GM23338 (cell line): ENCODE measurements around the gene DLST. TPM values are rescaled to one million over a fixed set of nuclear protein-coding genes. Genes with fewer than 3 reads are reported as not detected.

Experiments
- ATAC-seq: fragments of 200-7000 bp; cut with Tn5 transposase; 3 replicates; pipeline ENCODE4 v1.9.1; 2020
- DNase-seq: peaks from one replicate; pipeline ENCODE4 v3.0.0-alpha.2; 2015; ENCODE audit warnings: low spot score
- H2AFZ ChIP-seq: fragments of 200-600 bp; sonication (generic); 2 replicates; pipeline ENCODE4 v1.8.0; 2016; ENCODE audit warnings: antibody characterized with exemption, mild to moderate bottlenecking, moderate library complexity
- H3F3A ChIP-seq: fragments of 200-600 bp; sonication (generic); replicated peaks from 2 replicates; pipeline ENCODE4 v1.8.0; 2017; ENCODE audit warnings: antibody characterized with exemption, mixed run types, low read depth
- H3K27ac ChIP-seq: fragments of 200-600 bp; sonication (generic); 2 replicates; pipeline ENCODE4 v1.6.1; 2016; ENCODE audit warnings: low read depth
- H3K27me3 ChIP-seq: fragments of 200-600 bp; sonication (generic); 2 replicates; pipeline ENCODE4 v1.8.0; 2016; ENCODE audit warnings: mild to moderate bottlenecking, mixed run types, moderate library complexity; ENCODE audit not compliant: insufficient read depth
- H3K36me3 ChIP-seq: fragments of 200-600 bp; sonication (generic); 2 replicates; pipeline ENCODE4 v1.8.0; 2016; ENCODE audit warnings: mild to moderate bottlenecking; ENCODE audit not compliant: insufficient read depth
- H3K4me1 ChIP-seq: fragments of 200-600 bp; sonication (generic); 2 replicates; pipeline ENCODE4 v1.8.0; 2016; ENCODE audit warnings: mild to moderate bottlenecking, moderate library complexity; ENCODE audit not compliant: insufficient read depth
- H3K4me2 ChIP-seq: fragments of 200-600 bp; sonication (generic); 2 replicates; pipeline ENCODE4 v1.7.1; 2017; ENCODE audit warnings: mixed run types
- H3K4me3 ChIP-seq: fragments of 200-600 bp; sonication (generic); 2 replicates; pipeline ENCODE4 v1.6.1; 2016; ENCODE audit warnings: mixed run types
- H3K79me2 ChIP-seq: fragments of 200-600 bp; sonication (generic); replicated peaks from 2 replicates; pipeline ENCODE4 v1.8.0; 2017; ENCODE audit warnings: mild to moderate bottlenecking; ENCODE audit not compliant: insufficient read depth
- H3K9me2 ChIP-seq: fragments of 200-600 bp; sonication (generic); 2 replicates; pipeline ENCODE4 v1.8.0; 2017; ENCODE audit not compliant: insufficient read depth
- H4K20me1 ChIP-seq: fragments of 200-600 bp; sonication (generic); replicated peaks from 2 replicates; pipeline ENCODE4 v1.8.0; 2017; ENCODE audit warnings: mild to moderate bottlenecking; ENCODE audit not compliant: insufficient read depth
- H3K27ac Mint-ChIP-seq: 2 replicates; pipeline ENCODE4 v1.8.0; 2020; ENCODE audit warnings: inconsistent platforms, mild to moderate bottlenecking, moderate library complexity, mixed read lengths
- H3K27me3 Mint-ChIP-seq: 3 replicates; pipeline ENCODE4 v1.8.0; 2022; ENCODE audit warnings: low read depth, mild to moderate bottlenecking, moderate library complexity, mixed read lengths, inconsistent platforms; ENCODE audit not compliant: insufficient read depth, poor library complexity
- H3K36me3 Mint-ChIP-seq: 3 replicates; pipeline ENCODE4 v1.8.0; 2021; ENCODE audit warnings: low read depth, mild to moderate bottlenecking, inconsistent platforms, moderate library complexity, mixed read lengths
- H3K4me1 Mint-ChIP-seq: 3 replicates; pipeline ENCODE4 v1.8.0; 2020; ENCODE audit warnings: mild to moderate bottlenecking, inconsistent platforms, mixed read lengths
- H3K4me3 Mint-ChIP-seq: 3 replicates; pipeline ENCODE4 v1.8.0; 2021; ENCODE audit warnings: moderate library complexity, mild to moderate bottlenecking, inconsistent platforms, mixed read lengths
- H3K9me3 Mint-ChIP-seq: 3 replicates; pipeline ENCODE4 v1.8.0; 2020; ENCODE audit warnings: moderate library complexity, mild to moderate bottlenecking, inconsistent platforms, mixed read lengths
- CREB1 ChIP-seq: fragments of 250-450 bp; sonication (Bioruptor Pico); IDR thresholded peaks from 2 replicates; pipeline ENCODE4 v1.5.0; 2020; ENCODE audit warnings: low read depth, mild to moderate bottlenecking, moderate library complexity
- EZH2 ChIP-seq: fragments of 200-600 bp; sonication (generic); IDR thresholded peaks from one replicate; pipeline ENCODE4 v1.8.0; 2017; ENCODE audit warnings: antibody characterized with exemption, mild to moderate bottlenecking, low read depth; ENCODE audit not compliant: unreplicated experiment
- EZH2phosphoT487 ChIP-seq: fragments of 200-600 bp; sonication (generic); IDR thresholded peaks from one replicate; pipeline ENCODE4 v1.8.1; 2018; ENCODE audit warnings: antibody characterized with exemption; ENCODE audit not compliant: unreplicated experiment
- JUNB ChIP-seq: IDR thresholded peaks from one replicate; pipeline ENCODE4 v1.6.1; 2016; ENCODE audit warnings: antibody characterized with exemption; ENCODE audit not compliant: unreplicated experiment
- NANOG ChIP-seq: IDR thresholded peaks from 2 replicates; pipeline ENCODE4 v1.6.1; 2016; ENCODE audit warnings: antibody characterized with exemption, borderline replicate concordance
- POLR2AphosphoS5 ChIP-seq: IDR thresholded peaks from 2 replicates; pipeline ENCODE4 v1.6.1; 2016; ENCODE audit warnings: antibody characterized with exemption, low read depth
- STAT1 ChIP-seq: IDR thresholded peaks from one replicate; pipeline ENCODE4 v1.6.1; 2016; ENCODE audit warnings: antibody characterized with exemption; ENCODE audit not compliant: unreplicated experiment
- ZNF331 ChIP-seq: fragments of 250-450 bp; sonication (Bioruptor Pico); IDR thresholded peaks from 2 replicates; pipeline ENCODE4 v1.5.0; 2020; ENCODE audit warnings: low read depth, mild to moderate bottlenecking, moderate library complexity
- ZNF462 ChIP-seq: fragments of 250-450 bp; sonication (Bioruptor Pico); IDR thresholded peaks from 2 replicates; pipeline ENCODE4 v1.5.0; 2020; ENCODE audit warnings: mild to moderate bottlenecking, moderate library complexity
- polyA plus RNA-seq: library from polyadenylated mRNA; unstranded; fragments of >200 nt; fragmentation: Nextera tagmentation; extraction: Ambion mirVana; gene quantifications from 2 replicates; pipeline ENCODE4 v1.2.1, GENCODE V29; 2016
- total RNA-seq: library from RNA; depleted of rRNA; stranded (reverse); fragments of >200 nt; shearing (Covaris generic); gene quantifications from 2 replicates; pipeline ENCODE4 v1.2.3, GENCODE V29; 2014

The DLST gene
- total and polyA plus RNA-seq, 2 experiments from 2014 or later = 11.2 to 106 TPM

DNA sequence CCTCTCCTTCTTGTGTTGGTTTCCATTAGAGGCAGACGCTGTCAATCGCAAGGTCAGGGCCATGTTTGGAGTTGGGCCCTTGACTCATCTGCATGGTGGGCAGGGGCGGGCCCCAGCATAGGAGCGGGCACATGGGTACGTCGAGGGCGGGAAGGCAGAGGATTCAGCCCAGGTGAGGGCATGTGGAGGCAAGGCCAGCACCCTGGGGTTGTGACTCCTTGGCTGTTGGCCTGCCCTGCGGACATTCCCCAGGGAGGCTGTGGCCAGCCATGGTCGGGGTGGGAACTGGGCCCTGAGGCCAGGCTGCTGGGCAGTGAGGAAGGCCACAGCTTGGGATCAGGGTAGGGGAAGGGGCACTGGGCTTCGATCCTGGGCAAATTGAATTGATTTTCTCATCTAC lies 31.1 kb downstream of the DLST start:
- H2AFZ ChIP-seq = no peak overlapping the region
- no peak overlapping the region for H3K27ac Mint-ChIP-seq

More for the DNA sequence above, 31.1 kb downstream of the DLST start:
- Histone ChIP-seq H3K4me1 (no peaks in the 10 kb centered on the region), H3K36me3 (no peaks in the 10 kb centered on the region), H3K4me2 (no peak overlapping the region), H4K20me1 (0 out of 2 replicates have a peak, but pooled peaks cover 4% of the 10 kb centered on the region), H3K27me3 (no peaks in the 10 kb centered on the region), H3K27ac (no peak overlapping the region), H3K4me3 (no peak overlapping the region), H3F3A (no peaks in the 10 kb centered on the region), H3K9me2 (no peaks in the 10 kb centered on the region), H3K79me2 (no peaks in the 10 kb centered on the region)
- H3K4me1 Mint-ChIP-seq = peaks cover 3% of the 10 kb centered on the region; the same call in 1 of the 3 replicates
- no peaks in the 10 kb centered on the region for H3K9me3 Mint-ChIP-seq
- peaks cover 5% of the 10 kb centered on the region for H3K27me3 Mint-ChIP-seq
- ATAC-seq = no peak
- no peak for DNase-seq
- TF ChIP-seq ZNF331 = no peak
- no peak for TF ChIP-seq STAT1
- no peak for TF ChIP-seq EZH2
- no peak for TF ChIP-seq NANOG
- TF ChIP-seq EZH2phosphoT487 = no peak
- no peak for TF ChIP-seq ZNF462 (CRISPR knock-in tag)
- no peak for TF ChIP-seq JUNB
- TF ChIP-seq POLR2AphosphoS5 = no peak
- TF ChIP-seq CREB1 (CRISPR knock-in tag) = no peak
- no peak overlapping the region for H3K4me3 Mint-ChIP-seq
- H3K36me3 Mint-ChIP-seq = no peaks in the 10 kb centered on the region; the same call in 2 of the 3 replicates
